ENCODE data around the gene AOPEP.

GRCh38 chr9:94931036-94931633 lies 204.6 kb downstream of the AOPEP start:
- no peak for TF ChIP-seq CTCF (IDR thresholded peaks at IDR 0.05)
- no peak for TF ChIP-seq POLR2A (IDR thresholded peaks at IDR 0.05)

Measured in testis (tissue), 2 donors.